ENCODE data around the gene CDH2.

CDH2 gene

GRCh38 chr18:28127763-28128658 lies 48.9 kb downstream of the CDH2 start:
- DNase-seq (ENCODE audit: low read depth in 3 of 3): no peak

- DNase-seq (ENCODE audit: low read depth in 3 of 3): no peak
These were observed 49.7 kb downstream of the CDH2 start for GRCh38 chr18:28127228-28127627.

- DNase-seq (ENCODE audit: low read depth in 3 of 3): no peak
These were observed 50.2 kb downstream of the CDH2 start for GRCh38 chr18:28126768-28127167.

- no peak for DNase-seq (ENCODE audit: low read depth in 3 of 3)
These were observed 51.9 kb downstream of the CDH2 start for GRCh38 chr18:28125051-28125450.

- no peak for DNase-seq (ENCODE audit: low read depth in 3 of 3)
These were observed 52.5 kb downstream of the CDH2 start for GRCh38 chr18:28124131-28125029.

- DNase-seq (ENCODE audit: low read depth in 3 of 3): no peak
These were observed 53.4 kb downstream of the CDH2 start for GRCh38 chr18:28123401-28124030.

- DNase-seq (ENCODE audit: low read depth in 3 of 3): no peak
These were observed 56.0 kb downstream of the CDH2 start for GRCh38 chr18:28120828-28121515.

GRCh38 chr18:28116461-28116860 lies 60.5 kb downstream of the CDH2 start:
- DNase-seq (ENCODE audit: low read depth in 3 of 3): no peak

- DNase-seq (ENCODE audit: low read depth in 3 of 3): no peak
These were observed 61.8 kb downstream of the CDH2 start for GRCh38 chr18:28115149-28115550.

GRCh38 chr18:28114472-28114871 lies 62.5 kb downstream of the CDH2 start:
- DNase-seq (ENCODE audit: low read depth in 3 of 3): no peak

GRCh38 chr18:28113271-28114029 lies 63.5 kb downstream of the CDH2 start:
- no peak for DNase-seq (ENCODE audit: low read depth in 3 of 3)

- no peak for DNase-seq (ENCODE audit: low read depth in 3 of 3)
These were observed 64.9 kb downstream of the CDH2 start for GRCh38 chr18:28112056-28112470.

GRCh38 chr18:28110924-28111323 lies 66.0 kb downstream of the CDH2 start:
- DNase-seq (ENCODE audit: low read depth in 3 of 3): no peak

GRCh38 chr18:28109781-28110560 lies 67.0 kb downstream of the CDH2 start:
- no peak for DNase-seq (ENCODE audit: low read depth in 3 of 3)

GRCh38 chr18:28108814-28109213 lies 68.1 kb downstream of the CDH2 start:
- no peak for DNase-seq (ENCODE audit: low read depth in 3 of 3)

- no peak for DNase-seq (ENCODE audit: low read depth in 3 of 3)
These were observed 68.7 kb downstream of the CDH2 start for GRCh38 chr18:28108254-28108653.

GRCh38 chr18:28099237-28099636 lies 77.7 kb downstream of the CDH2 start:
- no peak for DNase-seq (ENCODE audit: low read depth in 3 of 3)

GRCh38 chr18:28095631-28096030 lies 81.3 kb downstream of the CDH2 start:
- DNase-seq (ENCODE audit: low read depth in 3 of 3): no peak

- no peak for DNase-seq (ENCODE audit: low read depth in 3 of 3)
These were observed 81.9 kb downstream of the CDH2 start for GRCh38 chr18:28095041-28095440.

- DNase-seq (ENCODE audit: low read depth in 3 of 3): no peak
These were observed 85.7 kb downstream of the CDH2 start for GRCh38 chr18:28091197-28091596.
